HepG2 (cell line): ENCODE results near the gene GLS2. TPM values are rescaled to one million over a fixed set of nuclear protein-coding genes. Genes with fewer than 3 reads are reported as not detected.

Experiments used
- ARNT2 ChIP-seq: sonication (generic); formaldehyde crosslinking; IDR thresholded peaks from 2 replicates; pipeline ENCODE4 v1.8.0; 2022; ENCODE audit warnings: mild to moderate bottlenecking, low read depth, missing genetic modification reagents, moderate library complexity
- BRCA1 ChIP-seq: sonication (generic); formaldehyde crosslinking; IDR thresholded peaks from 2 replicates; pipeline ENCODE4 v1.4.0; 2020; ENCODE audit warnings: missing genetic modification reagents
- HDAC1 ChIP-seq: sonication (generic); formaldehyde crosslinking; IDR thresholded peaks from 2 replicates; pipeline ENCODE4 v1.5.1; 2020; ENCODE audit warnings: mild to moderate bottlenecking, missing genetic modification reagents
- MAFK ChIP-seq, 2 experiments: IDR thresholded peaks in 1 of 2; conservative IDR thresholded peaks in 1 of 2; 2 replicates each; pipeline ENCODE4 v1.6.1; 2011; ENCODE audit warnings: improper control_type of control experiment in 2 of 2, low read length in 2 of 2
- NFE2L2 ChIP-seq: fragments of 150-350 bp; IDR thresholded peaks from 2 replicates; pipeline ENCODE4 v1.6.1; 2014; ENCODE audit warnings: low read length
- TCF12 ChIP-seq, 2 experiments: fragments of 450-650 bp in 1 of 2; sonication (generic) in 1 of 2; formaldehyde crosslinking in 1 of 2; IDR thresholded peaks; 2 replicates each; pipeline versions ENCODE4 v1.6.1 to v1.8.0; 2017 to 2022; ENCODE audit warnings: antibody characterized with exemption in 1 of 2, mild to moderate bottlenecking in 1 of 2, missing genetic modification reagents in 1 of 2, moderate library complexity in 1 of 2
- U2AF1 ChIP-seq: fragments of 200-400 bp; formaldehyde crosslinking; optimal IDR thresholded peaks from 2 replicates; pipeline ENCODE3; 2017; ENCODE audit warnings: mild to moderate bottlenecking, low read depth, low read length
- ZNF264 ChIP-seq: sonication (generic); formaldehyde crosslinking; IDR thresholded peaks from 2 replicates; pipeline ENCODE4 v1.4.0; 2020; ENCODE audit warnings: missing genetic modification reagents
- ZNF460 ChIP-seq: sonication (generic); formaldehyde crosslinking; IDR thresholded peaks from 2 replicates; pipeline ENCODE4 v1.5.1; 2020; ENCODE audit warnings: missing genetic modification reagents, mild to moderate bottlenecking, borderline replicate concordance
- ZNF644 ChIP-seq: IDR thresholded peaks from 2 replicates; pipeline ENCODE4 v1.6.1; 2016; ENCODE audit warnings: low read depth
- ZNF737 ChIP-seq: sonication (generic); formaldehyde crosslinking; IDR thresholded peaks from 2 replicates; pipeline ENCODE4 v1.5.0; 2020; ENCODE audit warnings: missing genetic modification reagents, mild to moderate bottlenecking, borderline replicate concordance
- polyA plus RNA-seq, 8 experiments: library from polyadenylated mRNA; depleted of rRNA in 3 of 8; stranded (reverse) in 7 of 8; unstranded in 1 of 8; fragments of >200 nt; fragmentation: Illumina TruSeq in 4 of 8; extraction: Trizol in 4 of 8; gene quantifications; 2 replicates each; pipeline versions ENCODE4 v1.2.1 to v1.2.3, GENCODE V29; 2011 to 2016; ENCODE audit warnings: low read depth in 4 of 8, missing spikeins in 1 of 8, mixed read lengths in 1 of 8; ENCODE audit not compliant: insufficient read depth in 1 of 8
- total RNA-seq, 5 experiments: library from RNA; depleted of rRNA; stranded (reverse); fragments of >200 nt; fragmentation: Illumina TruSeq; extraction: Trizol; gene quantifications; 2 replicates each; pipeline ENCODE4 v1.2.3, GENCODE V29; 2016; ENCODE audit warnings: low read depth in 1 of 5
- TF ChIP-seq, protein P1 (sequence below): sonication (generic); formaldehyde crosslinking; IDR thresholded peaks from 2 replicates; pipeline ENCODE4 v1.4.0; 2020; ENCODE audit warnings: missing genetic modification reagents, borderline replicate concordance
- TF ChIP-seq, protein P2 (sequence below): sonication (generic); formaldehyde crosslinking; IDR thresholded peaks from 2 replicates; pipeline ENCODE4 v1.4.0; 2020; ENCODE audit warnings: missing genetic modification reagents; ENCODE audit errors: not compliant biosample characterization
- TF ChIP-seq, protein P3 (sequence below), 2 experiments: fragments of 450-650 bp in 1 of 2; sonication (generic) in 1 of 2; formaldehyde crosslinking; IDR thresholded peaks; 2 replicates each; pipeline versions ENCODE4 v1.5.0 to v1.8.0; 2020 to 2022; ENCODE audit warnings: mild to moderate bottlenecking in 1 of 2, missing genetic modification reagents in 1 of 2
- TF ChIP-seq, protein P4 (sequence below): sonication (generic); formaldehyde crosslinking; IDR thresholded peaks from 2 replicates; pipeline ENCODE4 v1.4.0; 2020; ENCODE audit warnings: missing genetic modification reagents
- TF ChIP-seq, protein P5 (sequence below): sonication (generic); formaldehyde crosslinking; conservative IDR thresholded peaks from 2 replicates; pipeline ENCODE4 v1.4.0; 2020; ENCODE audit warnings: missing genetic modification reagents

Gene GLS2
- total and polyA plus RNA-seq, 2 of the 13 experiments (the other 11 are each of a cell fraction or from before 2014, with no cell fraction given): 8.6 to 12.2 TPM

DNA sequence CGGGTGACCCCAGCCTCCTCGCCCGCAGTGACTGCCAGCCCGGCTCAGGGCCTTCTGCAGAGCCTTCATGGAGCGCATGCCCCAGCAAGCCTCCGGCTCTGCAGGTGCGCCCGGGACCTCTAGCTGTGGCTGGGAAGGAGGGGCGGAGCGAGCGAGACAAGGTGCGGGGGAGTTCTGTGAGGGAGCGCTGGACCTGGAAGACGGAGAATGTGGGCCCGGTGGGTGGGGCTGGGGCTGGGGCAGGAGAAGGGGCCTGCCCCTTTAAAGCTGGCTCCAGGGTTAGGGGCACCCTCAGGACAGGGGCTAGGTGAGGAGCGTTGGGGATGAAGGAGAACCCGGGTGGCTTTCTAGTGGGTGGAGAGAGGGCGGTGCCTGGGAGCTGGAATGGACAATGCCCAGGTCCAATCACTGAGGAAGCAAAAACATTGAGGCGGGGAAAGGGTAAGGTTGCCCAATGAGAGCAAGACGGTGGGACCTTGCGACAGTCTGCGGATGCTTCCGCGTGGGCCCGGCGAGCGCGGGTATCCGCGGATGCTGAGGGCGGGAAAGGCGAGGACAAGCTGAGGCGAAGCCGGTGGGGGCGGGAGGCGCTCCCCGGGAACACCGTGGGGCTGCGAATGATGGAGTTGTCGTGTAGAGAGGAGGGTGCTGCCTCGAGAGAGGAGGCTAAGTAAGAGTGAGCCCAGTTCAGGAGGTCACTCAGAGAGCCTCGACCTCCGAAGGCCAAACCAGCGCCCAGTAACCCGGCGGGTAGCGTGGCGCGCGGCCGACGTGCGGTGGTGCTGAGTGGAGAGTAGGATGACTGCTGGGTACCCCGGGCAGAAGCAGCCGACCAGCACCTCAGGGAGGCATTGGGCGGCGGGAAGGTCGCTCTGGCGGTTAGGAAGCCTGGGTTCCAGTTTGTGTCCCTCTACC is at the start of gene GLS2 (continued):
- TF ChIP-seq, protein P1, sequence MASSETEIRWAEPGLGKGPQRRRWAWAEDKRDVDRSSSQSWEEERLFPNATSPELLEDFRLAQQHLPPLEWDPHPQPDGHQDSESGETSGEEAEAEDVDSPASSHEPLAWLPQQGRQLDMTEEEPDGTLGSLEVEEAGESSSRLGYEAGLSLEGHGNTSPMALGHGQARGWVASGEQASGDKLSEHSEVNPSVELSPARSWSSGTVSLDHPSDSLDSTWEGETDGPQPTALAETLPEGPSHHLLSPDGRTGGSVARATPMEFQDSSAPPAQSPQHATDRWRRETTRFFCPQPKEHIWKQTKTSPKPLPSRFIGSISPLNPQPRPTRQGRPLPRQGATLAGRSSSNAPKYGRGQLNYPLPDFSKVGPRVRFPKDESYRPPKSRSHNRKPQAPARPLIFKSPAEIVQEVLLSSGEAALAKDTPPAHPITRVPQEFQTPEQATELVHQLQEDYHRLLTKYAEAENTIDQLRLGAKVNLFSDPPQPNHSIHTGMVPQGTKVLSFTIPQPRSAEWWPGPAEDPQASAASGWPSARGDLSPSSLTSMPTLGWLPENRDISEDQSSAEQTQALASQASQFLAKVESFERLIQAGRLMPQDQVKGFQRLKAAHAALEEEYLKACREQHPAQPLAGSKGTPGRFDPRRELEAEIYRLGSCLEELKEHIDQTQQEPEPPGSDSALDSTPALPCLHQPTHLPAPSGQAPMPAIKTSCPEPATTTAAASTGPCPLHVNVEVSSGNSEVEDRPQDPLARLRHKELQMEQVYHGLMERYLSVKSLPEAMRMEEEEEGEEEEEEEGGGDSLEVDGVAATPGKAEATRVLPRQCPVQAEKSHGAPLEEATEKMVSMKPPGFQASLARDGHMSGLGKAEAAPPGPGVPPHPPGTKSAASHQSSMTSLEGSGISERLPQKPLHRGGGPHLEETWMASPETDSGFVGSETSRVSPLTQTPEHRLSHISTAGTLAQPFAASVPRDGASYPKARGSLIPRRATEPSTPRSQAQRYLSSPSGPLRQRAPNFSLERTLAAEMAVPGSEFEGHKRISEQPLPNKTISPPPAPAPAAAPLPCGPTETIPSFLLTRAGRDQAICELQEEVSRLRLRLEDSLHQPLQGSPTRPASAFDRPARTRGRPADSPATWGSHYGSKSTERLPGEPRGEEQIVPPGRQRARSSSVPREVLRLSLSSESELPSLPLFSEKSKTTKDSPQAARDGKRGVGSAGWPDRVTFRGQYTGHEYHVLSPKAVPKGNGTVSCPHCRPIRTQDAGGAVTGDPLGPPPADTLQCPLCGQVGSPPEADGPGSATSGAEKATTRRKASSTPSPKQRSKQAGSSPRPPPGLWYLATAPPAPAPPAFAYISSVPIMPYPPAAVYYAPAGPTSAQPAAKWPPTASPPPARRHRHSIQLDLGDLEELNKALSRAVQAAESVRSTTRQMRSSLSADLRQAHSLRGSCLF (CRISPR knock-in tag): peak; percentile 96
- TF ChIP-seq MAFK (conservative IDR thresholded peaks at IDR 0.05 in 1 of 2, IDR thresholded peaks at IDR 0.05 in 1 of 2; ENCODE audit: low read length in 2 of 2): no peak
- no peak for TF ChIP-seq U2AF1
- TF ChIP-seq, protein P2, sequence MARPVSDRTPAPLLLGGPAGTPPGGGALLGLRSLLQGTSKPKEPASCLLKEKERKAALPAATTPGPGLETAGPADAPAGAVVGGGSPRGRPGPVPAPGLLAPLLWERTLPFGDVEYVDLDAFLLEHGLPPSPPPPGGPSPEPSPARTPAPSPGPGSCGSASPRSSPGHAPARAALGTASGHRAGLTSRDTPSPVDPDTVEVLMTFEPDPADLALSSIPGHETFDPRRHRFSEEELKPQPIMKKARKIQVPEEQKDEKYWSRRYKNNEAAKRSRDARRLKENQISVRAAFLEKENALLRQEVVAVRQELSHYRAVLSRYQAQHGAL (CRISPR knock-in tag): peak; percentile 77
- TF ChIP-seq TCF12 (IDR thresholded peaks at IDR 0.05): no peak
- no peak for TF ChIP-seq TCF12 (CRISPR knock-in tag; IDR thresholded peaks at IDR 0.05)
- TF ChIP-seq ZNF644: no peak
- no peak for TF ChIP-seq ZNF737 (CRISPR knock-in tag)
- TF ChIP-seq ARNT2: peak; percentile 95
- TF ChIP-seq, protein P3, sequence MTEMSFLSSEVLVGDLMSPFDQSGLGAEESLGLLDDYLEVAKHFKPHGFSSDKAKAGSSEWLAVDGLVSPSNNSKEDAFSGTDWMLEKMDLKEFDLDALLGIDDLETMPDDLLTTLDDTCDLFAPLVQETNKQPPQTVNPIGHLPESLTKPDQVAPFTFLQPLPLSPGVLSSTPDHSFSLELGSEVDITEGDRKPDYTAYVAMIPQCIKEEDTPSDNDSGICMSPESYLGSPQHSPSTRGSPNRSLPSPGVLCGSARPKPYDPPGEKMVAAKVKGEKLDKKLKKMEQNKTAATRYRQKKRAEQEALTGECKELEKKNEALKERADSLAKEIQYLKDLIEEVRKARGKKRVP (CRISPR knock-in tag; IDR thresholded peaks at IDR 0.05): peak in 1 of 2 experiments; percentile 62; a peak in 1 of 4 replicates
- TF ChIP-seq NFE2L2: no peak
- 0 out of 2 replicates have a peak, but pooled peaks have one; percentile 47 for TF ChIP-seq HDAC1 (CRISPR knock-in tag)
- peak; percentile 85; the same call in 1 of the 2 replicates for TF ChIP-seq BRCA1 (CRISPR knock-in tag)
- TF ChIP-seq, protein P4, sequence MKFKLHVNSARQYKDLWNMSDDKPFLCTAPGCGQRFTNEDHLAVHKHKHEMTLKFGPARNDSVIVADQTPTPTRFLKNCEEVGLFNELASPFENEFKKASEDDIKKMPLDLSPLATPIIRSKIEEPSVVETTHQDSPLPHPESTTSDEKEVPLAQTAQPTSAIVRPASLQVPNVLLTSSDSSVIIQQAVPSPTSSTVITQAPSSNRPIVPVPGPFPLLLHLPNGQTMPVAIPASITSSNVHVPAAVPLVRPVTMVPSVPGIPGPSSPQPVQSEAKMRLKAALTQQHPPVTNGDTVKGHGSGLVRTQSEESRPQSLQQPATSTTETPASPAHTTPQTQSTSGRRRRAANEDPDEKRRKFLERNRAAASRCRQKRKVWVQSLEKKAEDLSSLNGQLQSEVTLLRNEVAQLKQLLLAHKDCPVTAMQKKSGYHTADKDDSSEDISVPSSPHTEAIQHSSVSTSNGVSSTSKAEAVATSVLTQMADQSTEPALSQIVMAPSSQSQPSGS (CRISPR knock-in tag): no peak; the same call in 1 of the 2 replicates
- TF ChIP-seq, protein P5, sequence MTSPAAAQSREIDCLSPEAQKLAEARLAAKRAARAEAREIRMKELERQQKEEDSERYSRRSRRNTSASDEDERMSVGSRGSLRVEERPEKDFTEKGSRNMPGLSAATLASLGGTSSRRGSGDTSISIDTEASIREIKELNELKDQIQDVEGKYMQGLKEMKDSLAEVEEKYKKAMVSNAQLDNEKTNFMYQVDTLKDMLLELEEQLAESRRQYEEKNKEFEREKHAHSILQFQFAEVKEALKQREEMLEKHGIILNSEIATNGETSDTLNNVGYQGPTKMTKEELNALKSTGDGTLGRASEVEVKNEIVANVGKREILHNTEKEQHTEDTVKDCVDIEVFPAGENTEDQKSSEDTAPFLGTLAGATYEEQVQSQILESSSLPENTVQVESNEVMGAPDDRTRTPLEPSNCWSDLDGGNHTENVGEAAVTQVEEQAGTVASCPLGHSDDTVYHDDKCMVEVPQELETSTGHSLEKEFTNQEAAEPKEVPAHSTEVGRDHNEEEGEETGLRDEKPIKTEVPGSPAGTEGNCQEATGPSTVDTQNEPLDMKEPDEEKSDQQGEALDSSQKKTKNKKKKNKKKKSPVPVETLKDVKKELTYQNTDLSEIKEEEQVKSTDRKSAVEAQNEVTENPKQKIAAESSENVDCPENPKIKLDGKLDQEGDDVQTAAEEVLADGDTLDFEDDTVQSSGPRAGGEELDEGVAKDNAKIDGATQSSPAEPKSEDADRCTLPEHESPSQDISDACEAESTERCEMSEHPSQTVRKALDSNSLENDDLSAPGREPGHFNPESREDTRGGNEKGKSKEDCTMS (CRISPR knock-in tag): no peak
- TF ChIP-seq ZNF264 (CRISPR knock-in tag): peak; percentile 76; the same call in 1 of the 2 replicates
- no peak for TF ChIP-seq ZNF460 (CRISPR knock-in tag)
